H9 (cell line): ENCODE results near the gene MYO7B. TPM values are rescaled to one million over a fixed set of nuclear protein-coding genes. Genes with fewer than 3 reads are reported as not detected.

Source experiments
- DNase-seq: peaks from one replicate; pipeline ENCODE4 v3.0.0-alpha.2; 2017
- H2AFZ ChIP-seq: one replicate; pipeline ENCODE4 v1.6.1; 2013; ENCODE audit warnings: mild to moderate bottlenecking, low read length, control low read depth, moderate library complexity
- H2AK5ac ChIP-seq: 2 replicates; pipeline ENCODE4 v1.6.1; 2013; ENCODE audit warnings: low read length, control low read depth, mixed read lengths; ENCODE audit not compliant: insufficient read length
- H2BK120ac ChIP-seq: one replicate; pipeline ENCODE4 v1.6.1; 2013; ENCODE audit warnings: low read depth, mild to moderate bottlenecking, low read length, control low read depth, inconsistent platforms; ENCODE audit not compliant: poor library complexity, severe bottlenecking
- H2BK12ac ChIP-seq: 2 replicates; pipeline ENCODE4 v1.6.1; 2013; ENCODE audit warnings: low read length, control low read depth, mixed read lengths, low read depth; ENCODE audit not compliant: insufficient read length
- H2BK15ac ChIP-seq: 2 replicates; pipeline ENCODE4 v1.6.1; 2013; ENCODE audit warnings: low read depth, low read length, control low read depth
- H2BK20ac ChIP-seq: one replicate; pipeline ENCODE4 v1.6.1; 2013; ENCODE audit warnings: low read depth, mild to moderate bottlenecking, low read length, control low read depth, inconsistent platforms; ENCODE audit not compliant: poor library complexity, severe bottlenecking
- H2BK5ac ChIP-seq: 2 replicates; pipeline ENCODE4 v1.6.1; 2013; ENCODE audit warnings: low read length, control low read depth, mixed read lengths; ENCODE audit not compliant: insufficient read length
- H3K14ac ChIP-seq: 2 replicates; pipeline ENCODE4 v1.6.1; 2013; ENCODE audit warnings: low read length, control low read depth; ENCODE audit not compliant: insufficient read depth
- H3K18ac ChIP-seq: 2 replicates; pipeline ENCODE4 v1.6.1; 2013; ENCODE audit warnings: low read depth, mild to moderate bottlenecking, mixed read lengths, low read length, control low read depth; ENCODE audit not compliant: insufficient read length
- H3K23ac ChIP-seq: 2 replicates; pipeline ENCODE4 v1.6.1; 2013; ENCODE audit warnings: low read length, control low read depth, mixed read lengths, low read depth; ENCODE audit not compliant: insufficient read length
- H3K23me2 ChIP-seq: 2 replicates; pipeline ENCODE4 v1.6.1; 2013; ENCODE audit warnings: low read depth, mild to moderate bottlenecking, mixed read lengths, low read length, control low read depth; ENCODE audit not compliant: insufficient read length, poor library complexity, severe bottlenecking
- H3K27ac ChIP-seq: 2 replicates; pipeline ENCODE4 v1.5.1; 2013; ENCODE audit warnings: low read length, control low read depth, mixed read lengths, low read depth; ENCODE audit not compliant: insufficient read length
- H3K27me3 ChIP-seq: 2 replicates; pipeline ENCODE4 v1.6.1; 2013; ENCODE audit warnings: low read length, control low read depth, inconsistent platforms; ENCODE audit not compliant: insufficient read depth
- H3K4ac ChIP-seq: 2 replicates; pipeline ENCODE4 v1.6.1; 2013; ENCODE audit warnings: low read depth, mild to moderate bottlenecking, control low read depth, inconsistent platforms, low read length, moderate library complexity
- H3K4me1 ChIP-seq: 2 replicates; pipeline ENCODE4 v1.6.1; 2013; ENCODE audit warnings: low read length, control low read depth, inconsistent platforms; ENCODE audit not compliant: insufficient read depth
- H3K4me2 ChIP-seq: 2 replicates; pipeline ENCODE4 v1.6.1; 2013; ENCODE audit warnings: low read length, control low read depth, mixed read lengths; ENCODE audit not compliant: insufficient read length, insufficient read depth
- H3K56ac ChIP-seq: 2 replicates; pipeline ENCODE4 v1.6.1; 2013; ENCODE audit warnings: low read depth, mild to moderate bottlenecking, mixed read lengths, low read length, control low read depth; ENCODE audit not compliant: insufficient read length
- H3K79me1 ChIP-seq: 2 replicates; pipeline ENCODE4 v1.6.1; 2013; ENCODE audit warnings: low read depth, mild to moderate bottlenecking, moderate library complexity, low read length, control low read depth, inconsistent platforms; ENCODE audit not compliant: insufficient read depth, poor library complexity, severe bottlenecking
- H3K79me2 ChIP-seq: 2 replicates; pipeline ENCODE4 v1.6.1; 2013; ENCODE audit warnings: low read length, control low read depth, inconsistent platforms; ENCODE audit not compliant: insufficient read depth
- H3K9ac ChIP-seq: 2 replicates; pipeline ENCODE4 v1.6.1; 2013; ENCODE audit warnings: low read length, control low read depth, mixed read lengths; ENCODE audit not compliant: insufficient read length; ENCODE audit errors: extremely low read depth
- H3K9me3 ChIP-seq: one replicate; pipeline ENCODE4 v1.6.1; 2013; ENCODE audit warnings: low read depth, low read length, inconsistent platforms; ENCODE audit not compliant: control insufficient read depth
- H3T11ph ChIP-seq: one replicate; pipeline ENCODE4 v1.6.1; 2013; ENCODE audit warnings: mild to moderate bottlenecking, low read length, control low read depth, inconsistent platforms
- H4K20me1 ChIP-seq: one replicate; pipeline ENCODE4 v1.6.1; 2013; ENCODE audit not compliant: control insufficient read depth, insufficient read length, insufficient read depth
- H4K5ac ChIP-seq: 2 replicates; pipeline ENCODE4 v1.6.1; 2013; ENCODE audit warnings: low read depth, mild to moderate bottlenecking, mixed read lengths, low read length, control low read depth; ENCODE audit not compliant: insufficient read length
- H4K8ac ChIP-seq: replicated peaks from 2 replicates; pipeline ENCODE4 v1.6.1; 2013; ENCODE audit warnings: low read length, control low read depth, mixed read lengths, low read depth; ENCODE audit not compliant: insufficient read length
- H4K91ac ChIP-seq: 2 replicates; pipeline ENCODE4 v1.6.1; 2013; ENCODE audit warnings: low read depth, mild to moderate bottlenecking, moderate library complexity, mixed read lengths, low read length, control low read depth; ENCODE audit not compliant: insufficient read length
- H3K27ac Mint-ChIP-seq, 3 experiments: 2 replicates in 2 of 3; 3 replicates in 1 of 3; pipeline ENCODE4 v1.8.0; 2020 to 2021; ENCODE audit warnings: mixed read lengths in 3 of 3, mild to moderate bottlenecking in 1 of 3, moderate library complexity in 1 of 3
- H3K27me3 Mint-ChIP-seq: 2 replicates; pipeline ENCODE4 v1.8.0; 2021; ENCODE audit warnings: low read depth, mild to moderate bottlenecking, moderate library complexity, mixed read lengths
- H3K36me3 Mint-ChIP-seq, 3 experiments: 2 replicates in 2 of 3; 3 replicates in 1 of 3; pipeline ENCODE4 v1.8.0; 2020 to 2021; ENCODE audit warnings: low read depth in 3 of 3, mixed read lengths in 3 of 3; ENCODE audit not compliant: insufficient read depth in 1 of 3
- H3K4me1 Mint-ChIP-seq, 2 experiments: 2 replicates each; pipeline ENCODE4 v1.8.0; 2020; ENCODE audit warnings: mixed read lengths in 2 of 2
- H3K4me3 Mint-ChIP-seq, 2 experiments: 2 replicates in 1 of 2; 3 replicates in 1 of 2; pipeline ENCODE4 v1.8.0; 2020 to 2021; ENCODE audit warnings: mild to moderate bottlenecking in 2 of 2, mixed read lengths in 2 of 2, moderate library complexity in 1 of 2
- H3K9me3 Mint-ChIP-seq, 2 experiments: 2 replicates in 1 of 2; 3 replicates in 1 of 2; pipeline ENCODE4 v1.8.0; 2020; ENCODE audit warnings: mild to moderate bottlenecking in 2 of 2, mixed read lengths in 2 of 2, moderate library complexity in 1 of 2
- CTCF ChIP-seq: fragments of 200-600 bp; sonication (generic); conservative IDR thresholded peaks from 3 replicates; pipeline ENCODE4 v1.8.0; 2021; ENCODE audit warnings: antibody characterized with exemption, mild to moderate bottlenecking
- WGBS: extraction: QIAGEN DNeasy Blood & Tissue Kit; methylation state at CpG from one replicate; pipeline ENCODE4 v1.1.7; 2013; ENCODE audit warnings: missing lambda C conversion rate, low lambda C conversion rate, mixed read lengths; ENCODE audit not compliant: insufficient read length; ENCODE audit errors: extremely low coverage; 5-methylcytosine and 5-hydroxymethylcytosine counted together
- total RNA-seq: library from RNA; stranded (reverse); gene quantifications from 2 replicates; pipeline ENCODE4 v1.2.1, GENCODE V29; 2021

MYO7B gene
- total RNA-seq, 1 experiment from 2014 or later, result not detected

DNA sequence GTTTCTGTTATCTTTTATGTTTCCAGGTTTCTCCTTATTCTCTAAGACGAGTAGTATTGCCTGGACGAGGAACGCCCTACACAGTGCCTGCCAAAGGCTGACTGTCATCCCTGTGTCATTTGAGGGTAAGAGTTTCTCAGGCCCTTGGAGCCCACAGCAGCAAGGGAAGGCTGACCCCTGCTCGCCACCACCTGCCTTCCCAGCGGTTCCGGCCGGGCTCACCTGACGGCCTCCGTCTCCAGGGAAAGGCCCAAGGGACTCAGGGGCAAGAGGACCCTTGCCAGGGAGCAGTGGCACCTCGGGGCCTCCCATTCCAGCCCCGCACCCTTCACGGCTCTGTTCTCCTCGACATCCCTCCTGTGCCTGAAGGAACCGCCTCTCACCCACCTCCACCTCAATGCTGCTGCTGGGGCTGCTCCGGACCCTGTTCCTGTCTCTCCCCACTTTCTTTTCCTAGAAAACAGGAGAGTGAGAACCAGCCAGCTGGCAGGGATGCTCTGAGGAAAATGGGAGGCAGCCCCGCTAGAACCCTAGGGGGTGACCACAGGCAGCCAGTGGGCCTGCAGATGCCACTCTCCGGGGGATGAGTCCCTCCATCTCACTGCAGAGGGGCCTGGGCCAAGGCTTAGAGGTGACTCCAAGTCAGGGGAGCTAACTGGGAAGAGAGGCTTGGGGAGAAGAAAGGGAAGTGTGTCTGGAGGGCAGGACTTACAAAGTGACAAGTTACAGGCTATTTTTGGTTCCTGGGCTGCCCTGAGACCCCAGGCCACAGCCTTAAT, 138.0 kb downstream of the MYO7B start:
- H2AFZ ChIP-seq, result no peak overlapping the region
- H3K27me3 ChIP-seq, result peaks cover 13% of the 10 kb centered on the region
- H3K27ac Mint-ChIP-seq, result no peak overlapping the region
- peaks cover 6% of the 10 kb centered on the region for H3K23me2 ChIP-seq
- no peak overlapping the region for H4K5ac ChIP-seq
- no peak overlapping the region for H3K14ac ChIP-seq
- no peak overlapping the region for H4K91ac ChIP-seq
- H3K4me3 Mint-ChIP-seq, result peak overlapping the region; percentile 61 to 66; a peak in 3 of 5 replicates
- no peaks in the 10 kb centered on the region for H3K9me3 Mint-ChIP-seq
- no peak overlapping the region for H2BK120ac ChIP-seq
- no peaks in the 10 kb centered on the region for H3K9me3 ChIP-seq
- WGBS, result no CpG with 5 or more reads among the region's 17 CpGs
- no peak overlapping the region for H2AK5ac ChIP-seq
- H3K18ac ChIP-seq, result no peak overlapping the region
- H3K4me1 ChIP-seq, result no peaks in the 10 kb centered on the region
- H4K8ac ChIP-seq, result no peak overlapping the region
- TF ChIP-seq CTCF, result no peak
- no peak overlapping the region for H3K56ac ChIP-seq
- no peaks in the 10 kb centered on the region for H4K20me1 ChIP-seq
- H2BK5ac ChIP-seq, result no peak overlapping the region
- no peaks in the 10 kb centered on the region for H3K79me2 ChIP-seq
- H2BK20ac ChIP-seq, result no peak overlapping the region
- H3K4me1 Mint-ChIP-seq, result peaks cover 6 to 10% of the 10 kb centered on the region in 2 experiments; a peak in 3 of 4 replicates
- H3K36me3 Mint-ChIP-seq, result no peaks in the 10 kb centered on the region; a peak in 1 of 7 replicates
- no peak overlapping the region for H2BK12ac ChIP-seq
- H3K4me2 ChIP-seq, result no peak overlapping the region
- H3K23ac ChIP-seq, result no peak overlapping the region
- no peak overlapping the region for H3K4ac ChIP-seq
- no peaks in the 10 kb centered on the region for H3K79me1 ChIP-seq
- peak; percentile 28 for DNase-seq
- H3K9ac ChIP-seq, result no peak overlapping the region
- H3K27ac ChIP-seq, result no peak overlapping the region
- no peak overlapping the region for H2BK15ac ChIP-seq
- H3T11ph ChIP-seq, result no peak overlapping the region
- H3K27me3 Mint-ChIP-seq, result peaks cover 81% of the 10 kb centered on the region
